GM21447 (cell line): Measurements from ENCODE around the gene SPON1.
A peak's percentile ranks its signal among the peaks of the same experiment; 100 is the strongest.
"Not testable (repeated sequence)": the region's sequence is repeated elsewhere in the genome, so short reads cannot be mapped to it uniquely, and the experiment has no call there.

Experiments used
- ATAC-seq: cut with Tn5 transposase; IDR thresholded peaks from one replicate; pipeline ENCODE4 v1.9.1; 2021; ENCODE audit not compliant: unreplicated experiment

SPON1 gene

GRCh38 chr11:14232652-14233051 lies 270.1 kb downstream of the SPON1 start:
- no peak for ATAC-seq

- ATAC-seq, result no peak
Observed at GRCh38 chr11:14234446-14234845, 271.9 kb downstream of the SPON1 start.

GRCh38 chr11:14235701-14236100 lies 273.2 kb downstream of the SPON1 start:
- no peak for ATAC-seq

GRCh38 chr11:14237444-14237961 lies 275.0 kb downstream of the SPON1 start:
- peak; percentile 97 for ATAC-seq

GRCh38 chr11:14240221-14240620 lies 277.7 kb downstream of the SPON1 start:
- no peak for ATAC-seq

- ATAC-seq, result no peak
Observed at GRCh38 chr11:14240951-14241350, 278.4 kb downstream of the SPON1 start.

- ATAC-seq, result no peak
Observed at GRCh38 chr11:14242187-14242586, 279.7 kb downstream of the SPON1 start.

GRCh38 chr11:14242733-14243132 lies 280.2 kb downstream of the SPON1 start:
- no peak for ATAC-seq

GRCh38 chr11:14244926-14245325 lies 282.4 kb downstream of the SPON1 start:
- ATAC-seq, result no peak

GRCh38 chr11:14245444-14245843 lies 282.9 kb downstream of the SPON1 start:
- no peak for ATAC-seq

GRCh38 chr11:14248580-14248981 lies 286.1 kb downstream of the SPON1 start:
- no peak for ATAC-seq

GRCh38 chr11:14249121-14249963 lies 286.8 kb downstream of the SPON1 start:
- peak; percentile 48 for ATAC-seq

GRCh38 chr11:14251754-14252153 lies 289.2 kb downstream of the SPON1 start:
- no peak for ATAC-seq

GRCh38 chr11:14252501-14252900 lies 290.0 kb downstream of the SPON1 start:
- ATAC-seq, result not testable (repeated sequence)

GRCh38 chr11:14253421-14253820 lies 290.9 kb downstream of the SPON1 start:
- ATAC-seq, result no peak

GRCh38 chr11:14253840-14254239 lies 291.3 kb downstream of the SPON1 start:
- no peak for ATAC-seq

- no peak for ATAC-seq
Observed at GRCh38 chr11:14254533-14255237, 292.2 kb downstream of the SPON1 start.

- no peak for ATAC-seq
Observed at GRCh38 chr11:14255238-14255534, 292.7 kb downstream of the SPON1 start.

GRCh38 chr11:14258221-14258935 lies 295.9 kb downstream of the SPON1 start:
- ATAC-seq, result no peak

GRCh38 chr11:14259186-14259784 lies 296.8 kb downstream of the SPON1 start:
- no peak for ATAC-seq

GRCh38 chr11:14259878-14260277 lies 297.4 kb downstream of the SPON1 start:
- no peak for ATAC-seq
